NCI-H128 (cell line): Measurements from ENCODE around the gene AHSP.
"Not testable (repeated sequence)": the region's sequence is repeated elsewhere in the genome, so short reads cannot be mapped to it uniquely, and the experiment has no call there.

ENCODE experiments used
- DNase-seq: peaks from one replicate; lab custom pipeline; 2025; ENCODE audit not compliant: unreplicated experiment; lab: John Stamatoyannopoulos, UW

AHSP gene

DNA sequence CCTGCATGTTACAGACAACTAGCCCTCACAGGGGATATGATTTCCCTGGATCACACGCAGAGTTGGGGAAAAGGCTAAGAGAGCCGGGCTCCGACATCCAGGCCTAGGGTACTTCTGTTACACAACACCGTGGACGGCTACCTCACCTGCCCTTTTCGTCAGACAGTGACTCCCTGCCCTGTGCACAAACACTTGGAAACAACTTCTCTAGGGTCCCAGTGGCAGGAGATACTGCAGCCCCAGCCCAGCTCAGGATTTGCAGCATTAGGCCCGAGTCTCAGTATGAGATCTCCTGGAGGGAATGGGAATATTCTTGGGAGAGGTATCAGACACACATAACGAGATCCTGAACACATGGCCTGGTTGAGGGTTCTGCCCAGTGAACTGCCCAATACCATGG is 27.8 kb upstream of the AHSP start:
- DNase-seq, result no peak

DNA sequence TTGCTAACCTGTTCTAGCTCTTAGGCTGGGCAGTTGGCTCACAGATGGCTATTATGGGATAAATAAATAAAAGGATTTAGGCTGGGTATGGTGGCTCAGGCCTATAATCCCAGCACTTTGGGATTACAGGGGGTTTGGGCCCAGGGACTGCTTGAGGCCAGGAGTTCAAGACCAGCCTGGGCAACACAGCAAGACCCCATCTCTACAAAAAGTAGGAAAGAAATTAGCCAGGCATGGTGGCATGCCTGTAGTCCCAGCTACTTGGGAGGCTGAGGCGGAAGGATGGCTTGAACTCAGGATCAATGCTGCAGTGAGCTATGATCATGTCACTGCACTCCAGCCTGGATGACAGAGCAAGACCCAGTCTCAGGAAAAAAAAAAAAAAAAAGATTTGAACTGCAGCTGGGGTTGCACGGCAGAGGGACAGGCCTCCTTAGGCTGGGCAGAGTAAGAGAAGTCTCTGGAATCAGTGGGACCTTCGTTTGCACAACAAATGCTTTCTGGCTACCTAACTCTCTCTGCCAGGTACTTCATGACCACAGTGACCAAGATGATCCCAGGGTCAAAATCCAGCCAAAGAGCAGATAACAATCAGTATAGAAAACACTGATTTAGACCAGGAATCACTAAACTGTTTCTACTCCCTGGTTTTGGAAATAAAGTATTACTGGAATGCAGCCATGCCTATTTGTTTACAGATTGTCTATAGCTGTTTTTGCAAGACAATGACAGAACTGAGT is 26.3 kb upstream of the AHSP start:
- DNase-seq, result no peak

DNA sequence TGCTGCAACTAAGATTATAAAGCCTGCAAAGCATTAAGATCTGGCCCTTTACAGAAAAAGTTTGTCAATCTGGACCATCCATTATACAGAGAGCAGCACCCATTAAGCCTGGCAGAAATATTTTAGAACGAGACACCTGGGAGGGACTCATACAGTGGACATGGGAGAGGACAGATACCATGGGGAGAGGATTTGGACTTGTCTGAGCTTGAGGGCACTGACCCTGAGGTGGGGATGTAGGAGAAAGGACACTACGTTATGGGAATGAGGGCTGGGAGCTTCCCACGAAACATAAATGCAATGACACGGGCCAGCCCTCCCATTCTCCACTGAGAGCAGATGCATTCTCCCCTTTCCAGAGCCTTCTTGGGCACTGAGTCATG is 25.7 kb upstream of the AHSP start:
- no peak for DNase-seq

GRCh38 chr16:31502981-31503380 is 24.7 kb upstream of the AHSP start:
- DNase-seq, result no peak

DNA sequence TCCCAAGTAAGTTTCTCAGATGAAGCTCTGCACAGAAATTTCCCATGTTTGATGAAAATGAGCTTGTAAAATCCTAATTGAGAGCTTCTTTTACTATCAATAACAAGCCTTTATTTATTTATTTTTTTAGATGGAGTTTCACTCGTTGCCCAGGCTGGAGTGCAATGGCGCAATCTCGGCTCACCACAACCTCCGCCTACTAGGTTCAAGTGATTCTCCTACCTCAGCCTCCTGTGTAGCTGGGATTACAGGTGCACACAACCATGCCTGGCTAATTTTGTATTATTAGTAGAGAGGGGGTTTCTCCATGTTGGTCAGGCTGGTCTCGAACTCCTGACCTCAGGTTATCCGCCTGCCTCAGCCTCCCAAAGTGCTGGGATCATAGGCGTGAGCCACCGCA is 24.1 kb upstream of the AHSP start:
- not testable (repeated sequence) for DNase-seq

GRCh38 chr16:31504159-31504558 is 23.5 kb upstream of the AHSP start:
- DNase-seq, result no peak

DNA sequence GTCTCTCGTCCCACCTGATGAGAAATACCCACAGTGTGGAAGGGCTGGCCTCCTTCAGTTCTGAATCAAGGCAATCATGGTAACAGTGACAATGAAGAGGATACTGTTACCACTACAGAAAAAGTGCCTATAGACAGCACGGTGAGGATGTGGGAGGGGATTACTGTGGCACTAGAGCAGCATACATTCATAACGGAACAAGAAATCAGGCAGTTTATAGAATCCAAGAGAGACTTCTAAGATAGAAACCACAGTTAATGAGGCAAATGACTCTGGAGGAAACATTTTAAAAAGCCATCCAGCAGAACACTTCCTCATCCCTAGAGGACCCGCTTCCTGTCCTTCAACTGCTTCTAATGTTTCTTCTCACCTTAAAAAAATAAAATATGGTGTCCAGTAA is 22.2 kb upstream of the AHSP start:
- no peak for DNase-seq

DNA sequence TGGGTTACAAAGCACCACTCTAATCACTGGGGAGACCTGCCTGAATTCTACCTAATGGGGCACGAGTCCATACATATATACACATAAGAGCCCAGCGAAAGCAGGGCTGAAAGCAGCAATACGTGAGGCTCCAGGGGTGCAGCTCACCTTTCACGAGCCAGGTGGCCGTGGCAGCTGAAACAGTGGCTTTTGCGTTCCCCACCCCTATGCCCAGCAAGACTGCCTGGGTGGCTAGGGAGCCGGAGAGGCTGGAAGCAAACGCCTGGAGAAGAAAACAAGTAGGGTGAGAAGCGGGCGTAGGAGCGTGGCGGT is 20.1 kb upstream of the AHSP start:
- DNase-seq, result no peak

GRCh38 chr16:31507929-31508705 is 19.6 kb upstream of the AHSP start, which contains the start of gene RUSF1:
RUSF1 (minus strand) TSS chr16:31508391; CDS start chr16:31508373, 18 bp downstream.
- DNase-seq, result peak; percentile 39

- no peak for DNase-seq
Observed at GRCh38 chr16:31508706-31509195, 18.9 kb upstream of the AHSP start.

- DNase-seq, result no peak
Observed at GRCh38 chr16:31513126-31513525, 14.6 kb upstream of the AHSP start.

DNA sequence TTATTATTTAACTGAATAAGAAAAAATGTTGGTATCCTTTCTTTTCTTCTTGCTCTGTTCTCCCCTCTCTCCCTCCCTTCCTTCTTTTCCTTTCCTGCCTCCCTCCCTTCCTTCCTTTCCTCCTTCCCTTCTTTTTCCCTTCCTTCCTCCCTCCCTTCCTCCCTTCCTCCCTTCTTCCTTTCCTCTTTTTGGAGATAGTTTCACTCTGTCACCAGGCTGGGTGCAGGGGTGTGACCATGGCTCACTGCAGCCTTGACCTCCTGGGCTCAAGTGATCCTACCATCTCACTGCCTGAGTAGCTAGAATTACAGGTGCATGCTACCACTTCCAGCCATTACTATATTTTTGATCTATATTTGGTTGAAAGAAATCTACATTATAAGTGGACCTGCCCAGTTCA is 13.8 kb upstream of the AHSP start:
- no peak for DNase-seq

GRCh38 chr16:31517800-31518402 is 9.8 kb upstream of the AHSP start:
- DNase-seq, result no peak

- no peak for DNase-seq
Observed at GRCh38 chr16:31519759-31520431, 7.8 kb upstream of the AHSP start.

DNA sequence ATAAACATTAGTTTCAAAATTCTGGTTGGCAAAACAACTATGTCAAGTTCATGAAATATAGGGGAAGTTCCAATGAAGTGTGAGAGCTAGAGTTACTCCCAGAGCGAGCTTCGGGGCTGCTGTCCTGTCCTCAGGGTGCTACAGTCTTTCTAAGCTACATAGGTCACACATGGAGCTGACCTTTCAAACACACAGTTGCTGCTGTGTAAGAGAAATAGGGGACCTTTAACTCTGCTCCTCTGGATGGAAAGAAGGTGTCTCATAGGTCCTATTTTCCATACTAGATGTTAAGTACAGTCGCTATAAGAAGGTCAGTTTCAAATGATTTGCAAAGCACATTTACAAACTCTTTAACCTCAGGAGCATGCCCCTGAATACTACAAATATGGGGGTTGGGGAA is 6.3 kb upstream of the AHSP start:
- DNase-seq, result no peak

GRCh38 chr16:31522071-31522470 is 5.6 kb upstream of the AHSP start:
- no peak for DNase-seq

DNA sequence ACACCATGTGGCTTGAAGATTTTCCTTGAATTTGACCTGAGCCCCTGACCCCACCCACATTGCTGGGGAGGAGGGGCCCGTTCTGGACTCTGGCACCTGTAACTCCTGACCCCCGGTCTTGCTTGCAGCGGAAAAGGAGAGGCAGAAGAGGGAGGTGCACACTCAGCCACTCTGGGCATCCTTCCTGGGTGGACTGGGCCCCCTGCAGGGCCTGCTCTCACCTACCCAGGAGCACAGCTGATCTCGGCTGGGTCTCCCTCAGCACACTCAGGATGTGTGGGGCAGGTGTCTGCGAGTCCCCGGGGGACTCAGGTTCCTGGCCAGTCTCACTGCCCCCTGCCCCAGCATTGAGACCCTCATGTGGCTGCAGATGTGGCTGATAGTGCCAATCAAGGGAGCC is 3.9 kb upstream of the AHSP start:
- not testable (repeated sequence) for DNase-seq

DNA sequence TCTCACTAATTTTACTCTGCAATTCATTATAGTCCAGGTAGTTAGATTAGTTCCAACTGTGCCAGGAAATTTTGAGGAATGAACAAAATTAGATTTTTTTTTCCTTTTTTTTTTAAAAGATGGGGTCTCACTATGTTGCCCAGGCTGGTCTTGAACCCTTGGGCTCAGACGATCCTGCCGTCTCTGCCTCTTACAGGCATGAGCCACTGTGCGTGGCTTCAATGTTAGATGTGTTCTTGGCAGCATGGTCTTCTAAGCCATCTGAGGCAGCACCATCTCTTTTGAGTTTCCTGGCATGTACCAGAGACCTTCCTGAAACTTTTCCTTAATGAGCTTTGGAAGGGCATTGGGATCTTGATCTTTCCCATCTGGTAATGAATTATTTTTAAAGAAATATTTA is 2.6 kb upstream of the AHSP start:
- no peak for DNase-seq

- DNase-seq, result no peak
Observed at GRCh38 chr16:31528523-31529107, 915 bp downstream of the AHSP start.

GRCh38 chr16:31529108-31529936 is 1.6 kb downstream of the AHSP start:
- DNase-seq, result no peak
